ENCODE data around the gene RFX3.

The RFX3 gene

GRCh38 chr9:3447143-3447542 lies 78.7 kb downstream of the RFX3 start:
- Histone ChIP-seq H3K9ac (no peak overlapping the region), H3K4me1 (ENCODE audit: low read depth, poor library complexity, severe bottlenecking) (no peaks in the 10 kb centered on the region), H3K4me2 (no peak overlapping the region), H3K27me3 (ENCODE audit: insufficient read depth, low read depth) (no peaks in the 10 kb centered on the region), H3K79me2 (ENCODE audit: insufficient read depth, low read depth) (no peaks in the 10 kb centered on the region), H3K27ac (no peak overlapping the region), H2AFZ (ENCODE audit: low read depth) (no peak overlapping the region), H4K20me1 (ENCODE audit: insufficient read depth) (no peaks in the 10 kb centered on the region), H3K4me3 (IDR thresholded peaks at IDR 0.05; ENCODE audit: insufficient read depth, low read depth, low read length) (no peak overlapping the region), H3K36me3 (ENCODE audit: insufficient read depth) (no peaks in the 10 kb centered on the region)
- TF ChIP-seq, protein P1, sequence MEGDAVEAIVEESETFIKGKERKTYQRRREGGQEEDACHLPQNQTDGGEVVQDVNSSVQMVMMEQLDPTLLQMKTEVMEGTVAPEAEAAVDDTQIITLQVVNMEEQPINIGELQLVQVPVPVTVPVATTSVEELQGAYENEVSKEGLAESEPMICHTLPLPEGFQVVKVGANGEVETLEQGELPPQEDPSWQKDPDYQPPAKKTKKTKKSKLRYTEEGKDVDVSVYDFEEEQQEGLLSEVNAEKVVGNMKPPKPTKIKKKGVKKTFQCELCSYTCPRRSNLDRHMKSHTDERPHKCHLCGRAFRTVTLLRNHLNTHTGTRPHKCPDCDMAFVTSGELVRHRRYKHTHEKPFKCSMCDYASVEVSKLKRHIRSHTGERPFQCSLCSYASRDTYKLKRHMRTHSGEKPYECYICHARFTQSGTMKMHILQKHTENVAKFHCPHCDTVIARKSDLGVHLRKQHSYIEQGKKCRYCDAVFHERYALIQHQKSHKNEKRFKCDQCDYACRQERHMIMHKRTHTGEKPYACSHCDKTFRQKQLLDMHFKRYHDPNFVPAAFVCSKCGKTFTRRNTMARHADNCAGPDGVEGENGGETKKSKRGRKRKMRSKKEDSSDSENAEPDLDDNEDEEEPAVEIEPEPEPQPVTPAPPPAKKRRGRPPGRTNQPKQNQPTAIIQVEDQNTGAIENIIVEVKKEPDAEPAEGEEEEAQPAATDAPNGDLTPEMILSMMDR (conservative IDR thresholded peaks at IDR 0.05; ENCODE audit: low read depth, low read length): no peak

DNA sequence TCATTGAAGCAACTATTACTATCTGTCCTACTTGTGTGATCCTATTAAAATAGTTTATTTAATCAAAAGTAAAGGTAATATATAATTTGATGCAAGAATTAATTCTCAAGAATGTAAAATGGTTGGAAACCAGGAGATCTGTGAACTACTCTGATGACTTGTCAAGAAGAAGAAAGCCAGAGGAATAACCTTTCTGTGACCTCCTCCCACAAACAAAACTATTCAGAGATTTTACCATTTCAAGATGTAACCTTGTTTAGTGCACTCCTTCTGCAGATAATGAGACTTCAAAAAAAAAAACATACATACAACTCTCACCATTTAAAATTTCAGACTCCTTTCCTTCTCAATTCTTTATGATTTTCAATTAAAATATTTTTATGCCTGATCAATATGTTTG lies 79.5 kb downstream of the RFX3 start:
- Histone ChIP-seq H3K4me1 (ENCODE audit: low read depth, poor library complexity, severe bottlenecking) (no peaks in the 10 kb centered on the region), H2AFZ (ENCODE audit: low read depth) (no peak overlapping the region), H4K20me1 (ENCODE audit: insufficient read depth) (no peaks in the 10 kb centered on the region), H3K79me2 (ENCODE audit: insufficient read depth, low read depth) (no peaks in the 10 kb centered on the region), H3K9ac (no peak overlapping the region), H3K4me2 (no peak overlapping the region), H3K4me3 (IDR thresholded peaks at IDR 0.05; ENCODE audit: insufficient read depth, low read depth, low read length) (no peak overlapping the region), H3K36me3 (ENCODE audit: insufficient read depth) (no peaks in the 10 kb centered on the region), H3K27me3 (ENCODE audit: insufficient read depth, low read depth) (no peaks in the 10 kb centered on the region), H3K27ac (no peak overlapping the region)
- TF ChIP-seq, protein P1 (conservative IDR thresholded peaks at IDR 0.05; ENCODE audit: low read depth, low read length): no peak

DNA sequence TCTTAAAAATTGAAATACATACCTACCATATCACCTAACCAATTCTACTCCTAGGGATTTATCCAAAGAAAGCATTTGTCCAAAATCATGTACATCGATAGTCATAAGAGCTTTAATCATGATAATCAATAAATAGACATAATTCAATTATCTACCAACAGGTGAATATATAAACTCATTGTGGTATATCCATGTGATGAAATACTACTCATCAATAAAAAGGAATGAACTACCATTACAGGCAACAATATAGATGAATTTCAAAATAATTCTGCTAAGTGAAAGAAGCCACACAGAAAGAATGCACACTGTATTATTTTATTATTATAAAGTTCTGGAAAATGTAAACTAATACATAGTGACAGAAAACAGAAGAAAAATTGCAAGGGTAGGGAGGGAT lies 81.8 kb downstream of the RFX3 start:
- no peaks in the 10 kb centered on the region for H3K27me3 ChIP-seq (ENCODE audit: insufficient read depth, low read depth)
- no peak overlapping the region for H3K9ac ChIP-seq
- no peaks in the 10 kb centered on the region for H3K4me1 ChIP-seq (ENCODE audit: low read depth, poor library complexity, severe bottlenecking)
- TF ChIP-seq, protein P1 (conservative IDR thresholded peaks at IDR 0.05; ENCODE audit: low read depth, low read length): no peak
- H4K20me1 ChIP-seq (ENCODE audit: insufficient read depth): no peaks in the 10 kb centered on the region
- no peaks in the 10 kb centered on the region for H3K79me2 ChIP-seq (ENCODE audit: insufficient read depth, low read depth)
- no peak overlapping the region for H3K4me3 ChIP-seq (IDR thresholded peaks at IDR 0.05; ENCODE audit: insufficient read depth, low read depth, low read length)
- no peaks in the 10 kb centered on the region for H3K36me3 ChIP-seq (ENCODE audit: insufficient read depth)
- H2AFZ ChIP-seq (ENCODE audit: low read depth): no peak overlapping the region
- no peak overlapping the region for H3K27ac ChIP-seq
- H3K4me2 ChIP-seq: no peak overlapping the region

- Histone ChIP-seq H3K79me2 (ENCODE audit: insufficient read depth, low read depth) (no peaks in the 10 kb centered on the region), H3K36me3 (ENCODE audit: insufficient read depth) (no peaks in the 10 kb centered on the region), H3K4me3 (IDR thresholded peaks at IDR 0.05; ENCODE audit: insufficient read depth, low read depth, low read length) (no peak overlapping the region), H3K27me3 (ENCODE audit: insufficient read depth, low read depth) (no peaks in the 10 kb centered on the region), H2AFZ (ENCODE audit: low read depth) (no peak overlapping the region), H3K27ac (no peak overlapping the region), H4K20me1 (ENCODE audit: insufficient read depth) (no peaks in the 10 kb centered on the region), H3K4me1 (ENCODE audit: low read depth, poor library complexity, severe bottlenecking) (no peaks in the 10 kb centered on the region), H3K4me2 (no peak overlapping the region), H3K9ac (no peak overlapping the region)
- TF ChIP-seq, protein P1 (conservative IDR thresholded peaks at IDR 0.05; ENCODE audit: low read depth, low read length): peak; percentile 62
Measured at GRCh38 chr9:3441197-3441816, 84.5 kb downstream of the RFX3 start.

Measured in KMS-11 (cell line).